ENCODE data around the gene DYNC1I1. TPM values are rescaled to one million over a fixed set of nuclear protein-coding genes. Genes with fewer than 3 reads are reported as not detected.

The DYNC1I1 gene
- total RNA-seq, 2 experiments from 2014 or later: 0.08 TPM; not detected in 1

DNA sequence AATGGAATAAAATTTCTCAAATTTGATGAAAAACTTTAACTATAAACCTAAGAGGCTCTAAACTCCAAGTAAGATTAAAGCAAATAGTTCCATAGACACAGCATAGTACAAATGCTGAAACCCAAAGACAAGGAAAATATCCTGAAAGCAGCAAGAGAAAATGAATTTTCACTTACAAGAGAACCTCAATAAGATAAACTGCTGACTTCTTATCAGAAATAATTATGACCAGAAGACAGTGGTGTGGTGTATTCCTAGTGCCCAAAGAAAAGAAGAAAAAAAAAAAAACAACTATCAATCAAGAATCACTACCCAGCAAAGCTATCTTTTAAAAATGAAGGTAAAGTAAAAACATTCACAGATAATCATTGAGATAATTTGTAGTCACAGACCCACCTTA, 106.3 kb downstream of the DYNC1I1 start:
- Histone ChIP-seq H3K27ac (ENCODE audit: low read depth in 1 of 2, low read length in 2 of 2) (no peak overlapping the region), H3K9me3 (ENCODE audit: control insufficient read depth in 1 of 2, insufficient read depth in 1 of 2, low read length in 2 of 2) (no peaks in the 10 kb centered on the region), H3K27me3 (ENCODE audit: control insufficient read depth in 1 of 2, insufficient read depth in 2 of 2, low read length in 2 of 2) (no peaks in the 10 kb centered on the region), H3K36me3 (ENCODE audit: insufficient read depth, low read length) (no peaks in the 10 kb centered on the region), H3K4me3 (ENCODE audit: low read length) (no peak overlapping the region), H3K4me1 (ENCODE audit: insufficient read depth, low read length) (no peaks in the 10 kb centered on the region)
- intact Hi-C loops (cut with DNase I, micrococcal nuclease): no loop called here
- Mint-ChIP-seq H3K9me3 (peaks cover 4% of the 10 kb centered on the region), H3K36me3 (ENCODE audit: low read depth) (no peaks in the 10 kb centered on the region), H3K4me1 (ENCODE audit: low read depth) (no peaks in the 10 kb centered on the region), H3K27me3 (peaks cover 21% of the 10 kb centered on the region), H3K27ac (no peak overlapping the region), H3K4me3 (no peak overlapping the region)
- ATAC-seq (ENCODE audit: poor library complexity): no peak
- no peak for DNase-seq
- TF ChIP-seq, protein P1, sequence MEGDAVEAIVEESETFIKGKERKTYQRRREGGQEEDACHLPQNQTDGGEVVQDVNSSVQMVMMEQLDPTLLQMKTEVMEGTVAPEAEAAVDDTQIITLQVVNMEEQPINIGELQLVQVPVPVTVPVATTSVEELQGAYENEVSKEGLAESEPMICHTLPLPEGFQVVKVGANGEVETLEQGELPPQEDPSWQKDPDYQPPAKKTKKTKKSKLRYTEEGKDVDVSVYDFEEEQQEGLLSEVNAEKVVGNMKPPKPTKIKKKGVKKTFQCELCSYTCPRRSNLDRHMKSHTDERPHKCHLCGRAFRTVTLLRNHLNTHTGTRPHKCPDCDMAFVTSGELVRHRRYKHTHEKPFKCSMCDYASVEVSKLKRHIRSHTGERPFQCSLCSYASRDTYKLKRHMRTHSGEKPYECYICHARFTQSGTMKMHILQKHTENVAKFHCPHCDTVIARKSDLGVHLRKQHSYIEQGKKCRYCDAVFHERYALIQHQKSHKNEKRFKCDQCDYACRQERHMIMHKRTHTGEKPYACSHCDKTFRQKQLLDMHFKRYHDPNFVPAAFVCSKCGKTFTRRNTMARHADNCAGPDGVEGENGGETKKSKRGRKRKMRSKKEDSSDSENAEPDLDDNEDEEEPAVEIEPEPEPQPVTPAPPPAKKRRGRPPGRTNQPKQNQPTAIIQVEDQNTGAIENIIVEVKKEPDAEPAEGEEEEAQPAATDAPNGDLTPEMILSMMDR (IDR thresholded peaks at IDR 0.05): no peak
- ChIA-PET CTCF (no interaction called here), POLR2A (no interaction called here)

DNA sequence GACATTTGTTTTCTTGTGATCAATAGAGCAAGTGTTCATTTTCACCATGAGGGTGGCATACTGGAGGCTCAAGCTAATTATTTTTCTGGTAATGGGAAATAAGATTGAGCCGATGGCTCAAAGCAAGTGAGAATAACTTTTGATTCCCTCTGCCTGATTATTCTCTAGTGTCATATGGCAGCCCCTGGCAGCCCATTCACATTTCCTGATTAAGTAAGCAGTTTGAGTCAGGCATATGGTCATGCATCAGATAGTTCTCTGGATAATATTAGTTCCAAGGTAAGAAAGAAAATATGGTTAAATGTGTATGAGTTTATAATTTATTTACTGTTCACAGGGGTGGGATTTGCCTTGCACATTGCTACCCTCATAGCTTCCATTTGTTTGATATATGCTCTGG, 109.2 kb downstream of the DYNC1I1 start:
- Mint-ChIP-seq H3K27me3 (peaks cover 12% of the 10 kb centered on the region), H3K9me3 (peaks cover 4% of the 10 kb centered on the region), H3K4me1 (ENCODE audit: low read depth) (no peaks in the 10 kb centered on the region), H3K36me3 (ENCODE audit: low read depth) (no peaks in the 10 kb centered on the region), H3K4me3 (no peak overlapping the region), H3K27ac (no peak overlapping the region)
- CTCF ChIA-PET: no interaction called here
- no peak overlapping the region for H3K4me3 ChIP-seq (ENCODE audit: low read length)
- TF ChIP-seq, protein P1 (IDR thresholded peaks at IDR 0.05): no peak
- no peak overlapping the region for H3K27ac ChIP-seq (ENCODE audit: low read depth in 1 of 2, low read length in 2 of 2)
- no peaks in the 10 kb centered on the region for H3K27me3 ChIP-seq (ENCODE audit: control insufficient read depth in 1 of 2, insufficient read depth in 2 of 2, low read length in 2 of 2)
- no peaks in the 10 kb centered on the region for H3K4me1 ChIP-seq (ENCODE audit: insufficient read depth, low read length)
- POLR2A ChIA-PET: no interaction called here
- no peaks in the 10 kb centered on the region for H3K36me3 ChIP-seq (ENCODE audit: insufficient read depth, low read length)
- intact Hi-C loops (cut with DNase I, micrococcal nuclease): no loop called here
- DNase-seq: no peak
- no peak for ATAC-seq (ENCODE audit: poor library complexity)
- no peaks in the 10 kb centered on the region for H3K9me3 ChIP-seq (ENCODE audit: control insufficient read depth in 1 of 2, insufficient read depth in 1 of 2, low read length in 2 of 2)

DNA sequence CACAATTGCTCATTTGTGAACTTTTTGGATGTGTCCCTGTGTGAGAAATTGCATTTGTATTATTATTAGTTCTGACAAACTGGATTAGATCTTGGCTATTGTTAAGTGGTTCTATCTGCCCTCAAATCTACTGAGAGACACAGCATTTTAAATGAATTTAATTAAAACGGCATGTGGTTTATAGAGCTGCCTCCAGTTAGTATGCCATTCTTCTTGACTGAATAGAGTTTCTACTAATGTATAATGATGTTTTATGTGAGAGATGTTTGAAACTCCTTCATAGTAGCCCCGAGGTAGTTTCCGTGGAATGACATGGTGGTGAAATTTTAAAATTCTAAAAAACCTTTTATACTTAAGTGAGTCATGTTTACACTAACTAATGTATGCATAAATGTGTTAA, 110.9 kb downstream of the DYNC1I1 start:
- no peak for DNase-seq
- no peaks in the 10 kb centered on the region for H3K9me3 ChIP-seq (ENCODE audit: control insufficient read depth in 1 of 2, insufficient read depth in 1 of 2, low read length in 2 of 2)

More for the DNA sequence above, 110.9 kb downstream of the DYNC1I1 start:
- H3K9me3 Mint-ChIP-seq: peaks cover 4% of the 10 kb centered on the region
- Histone ChIP-seq H3K4me3 (ENCODE audit: low read length) (no peak overlapping the region), H3K27me3 (ENCODE audit: control insufficient read depth in 1 of 2, insufficient read depth in 2 of 2, low read length in 2 of 2) (no peaks in the 10 kb centered on the region), H3K4me1 (ENCODE audit: insufficient read depth, low read length) (no peaks in the 10 kb centered on the region), H3K36me3 (ENCODE audit: insufficient read depth, low read length) (no peaks in the 10 kb centered on the region), H3K27ac (ENCODE audit: low read depth in 1 of 2, low read length in 2 of 2) (no peak overlapping the region)
- ChIA-PET POLR2A (no interaction called here), CTCF (no interaction called here)
- H3K27ac Mint-ChIP-seq: no peak overlapping the region
- no peak for ATAC-seq (ENCODE audit: poor library complexity)
- no peaks in the 10 kb centered on the region for H3K4me1 Mint-ChIP-seq (ENCODE audit: low read depth)
- TF ChIP-seq, protein P1 (IDR thresholded peaks at IDR 0.05): no peak
- H3K4me3 Mint-ChIP-seq: no peak overlapping the region
- peaks cover 12% of the 10 kb centered on the region for H3K27me3 Mint-ChIP-seq
- no peaks in the 10 kb centered on the region for H3K36me3 Mint-ChIP-seq (ENCODE audit: low read depth)
- intact Hi-C loops (cut with DNase I, micrococcal nuclease): no loop called here
